DLD1 (cell line): ENCODE measurements around the gene GATAD2A.
"Not testable (repeated sequence)": the region's sequence is repeated elsewhere in the genome, so short reads cannot be mapped to it uniquely, and the experiment has no call there.

ENCODE experiments used
- in situ Hi-C: cut with HindIII; loops from 2 replicates; pipeline ENCODE4 v1.10.0; 2017; ENCODE audit warnings: low sequenced_read_pairs

Gene GATAD2A

GRCh38 chr19:19388568-19389555 lies 16.6 kb upstream of the GATAD2A start:
- in situ Hi-C loops: no loop called here

- in situ Hi-C loops: not testable (repeated sequence)
Observed at GRCh38 chr19:19389683-19390082, 15.8 kb upstream of the GATAD2A start.

- in situ Hi-C loops: not testable (repeated sequence)
Observed at GRCh38 chr19:19394333-19394732, 11.1 kb upstream of the GATAD2A start.

GRCh38 chr19:19399733-19400433 lies 5.6 kb upstream of the GATAD2A start:
- in situ Hi-C loops: no loop called here

- in situ Hi-C loops: no loop called here
Observed at GRCh38 chr19:19402656-19403372, 2.7 kb upstream of the GATAD2A start.

GRCh38 chr19:19403373-19403901 lies 2.0 kb upstream of the GATAD2A start:
- in situ Hi-C loops: no loop called here

GRCh38 chr19:19405971-19406877 lies 749 bp downstream of the GATAD2A start:
- in situ Hi-C loops: no loop called here

- in situ Hi-C loops: no loop called here
Observed at GRCh38 chr19:19406878-19407632, 1.6 kb downstream of the GATAD2A start.

- in situ Hi-C loops: no loop called here
Observed at GRCh38 chr19:19407633-19407930, 2.1 kb downstream of the GATAD2A start.

GRCh38 chr19:19409205-19409604 lies 3.7 kb downstream of the GATAD2A start:
- in situ Hi-C loops: no loop called here

GRCh38 chr19:19409631-19410030 lies 4.2 kb downstream of the GATAD2A start:
- in situ Hi-C loops: no loop called here

- in situ Hi-C loops: no loop called here
Observed at GRCh38 chr19:19410553-19411550, 5.4 kb downstream of the GATAD2A start.

- in situ Hi-C loops: no loop called here
Observed at GRCh38 chr19:19416280-19416679, 10.8 kb downstream of the GATAD2A start.

- in situ Hi-C loops: no loop called here
Observed at GRCh38 chr19:19417046-19417445, 11.6 kb downstream of the GATAD2A start.

GRCh38 chr19:19417628-19418245 lies 12.3 kb downstream of the GATAD2A start:
- in situ Hi-C loops: no loop called here

GRCh38 chr19:19418555-19419260 lies 13.2 kb downstream of the GATAD2A start:
- in situ Hi-C loops: no loop called here
